AG20443 (cell line): ENCODE data around the gene OR7D2.

Source experiments
- DNase-seq: peaks from one replicate; pipeline ENCODE4 v3.0.0; 2012; ENCODE audit warnings: low spot score, mixed read lengths

Gene OR7D2

DNA sequence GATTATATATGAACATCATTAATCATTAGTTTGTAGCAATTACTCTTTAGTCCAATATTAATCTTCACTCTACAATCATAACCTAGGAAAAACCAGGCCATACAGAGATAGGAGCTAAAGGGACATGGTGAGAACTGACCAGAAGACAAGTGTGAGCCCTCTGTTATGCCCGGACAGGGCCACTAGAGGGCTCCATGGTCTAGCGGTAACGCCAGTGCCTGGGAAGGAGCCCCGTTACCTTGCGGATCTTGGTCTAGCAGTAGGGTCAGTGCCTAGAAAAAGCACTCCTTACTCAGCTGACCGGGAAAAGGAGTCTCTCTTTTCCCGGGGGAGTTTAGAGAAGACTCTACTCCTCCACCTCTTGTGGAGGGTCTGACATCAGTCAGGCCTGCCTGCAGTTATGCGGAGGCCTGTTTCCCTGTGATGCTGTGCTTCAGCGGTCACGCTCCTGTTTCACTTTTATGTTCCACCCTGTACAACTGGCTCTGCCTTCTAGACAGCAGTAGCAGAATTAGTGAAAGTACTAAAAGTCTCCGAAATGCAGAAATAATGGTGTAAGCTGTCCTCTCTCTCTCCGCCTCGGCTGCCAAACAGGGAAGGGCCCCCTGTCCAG is 26.8 kb downstream of the OR7D2 start:
- peak; percentile 76 for DNase-seq

DNA sequence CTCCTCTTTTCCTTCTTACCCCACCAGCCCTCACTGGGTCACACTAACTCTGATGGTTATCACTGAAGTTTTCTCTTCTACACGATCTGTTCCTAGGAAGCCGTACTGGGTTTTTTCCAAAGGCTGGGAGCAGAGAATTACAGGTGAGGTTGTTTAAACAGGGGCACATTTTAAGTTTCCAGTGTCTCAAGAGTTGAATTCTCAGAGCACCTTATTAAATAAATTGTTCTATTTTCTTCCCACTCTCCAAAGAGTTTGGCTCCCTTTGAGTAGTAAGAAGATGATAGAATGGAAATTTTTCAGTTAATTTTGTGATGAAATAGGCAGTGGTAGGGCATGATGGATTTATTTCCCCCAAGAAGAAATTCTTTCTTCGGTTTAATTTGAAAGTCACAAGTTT is 40.7 kb downstream of the OR7D2 start, which contains the start of gene OR7D4:
Gene OR7D4, minus strand, starts transcription at position 101 of the 400 bp plus-strand sequence. CDS start 4,752 bp downstream, outside the sequence.
- DNase-seq: no peak
